Measurements from ENCODE around the gene TEAD1.

The TEAD1 gene

GRCh38 chr11:12706545-12707499, 32.6 kb downstream of the TEAD1 start:
- FAIRE-seq (no peak), DNase-seq (ENCODE audit: insufficient read length, low spot score) (no peak)
- no peak for TF ChIP-seq CTCF (IDR thresholded peaks at IDR 0.05; ENCODE audit: insufficient read depth, missing control alignments)

- FAIRE-seq: no peak
- no peak for DNase-seq (ENCODE audit: insufficient read length, low spot score)
- no peak for TF ChIP-seq CTCF (IDR thresholded peaks at IDR 0.05; ENCODE audit: insufficient read depth, missing control alignments)
These were observed 33.3 kb downstream of the TEAD1 start for GRCh38 chr11:12707500-12707880.

- no peak for FAIRE-seq
- TF ChIP-seq CTCF (IDR thresholded peaks at IDR 0.05; ENCODE audit: insufficient read depth, missing control alignments): no peak
- no peak for DNase-seq (ENCODE audit: insufficient read length, low spot score)
These were observed 37.3 kb downstream of the TEAD1 start for GRCh38 chr11:12711496-12711895.

GRCh38 chr11:12712132-12712531, 37.9 kb downstream of the TEAD1 start:
- DNase-seq (ENCODE audit: insufficient read length, low spot score): no peak
- FAIRE-seq: no peak
- TF ChIP-seq CTCF (IDR thresholded peaks at IDR 0.05; ENCODE audit: insufficient read depth, missing control alignments): no peak

- DNase-seq (ENCODE audit: insufficient read length, low spot score) (no peak), FAIRE-seq (no peak)
- no peak for TF ChIP-seq CTCF (IDR thresholded peaks at IDR 0.05; ENCODE audit: insufficient read depth, missing control alignments)
These were observed 40.9 kb downstream of the TEAD1 start for GRCh38 chr11:12715131-12715530.

GRCh38 chr11:12715941-12716340, 41.7 kb downstream of the TEAD1 start:
- no peak for TF ChIP-seq CTCF (IDR thresholded peaks at IDR 0.05; ENCODE audit: insufficient read depth, missing control alignments)
- no peak for FAIRE-seq

GRCh38 chr11:12716816-12717215, 42.6 kb downstream of the TEAD1 start:
- DNase-seq (ENCODE audit: insufficient read length, low spot score) (no peak), FAIRE-seq (no peak)
- TF ChIP-seq CTCF (IDR thresholded peaks at IDR 0.05; ENCODE audit: insufficient read depth, missing control alignments): no peak

More at GRCh38 chr11:12715941-12716340, 41.7 kb downstream of the TEAD1 start:
- no peak for DNase-seq (ENCODE audit: insufficient read length, low spot score)
